NT2/D1 (cell line): ENCODE results near the gene CEMIP.

ENCODE experiments used
- SUZ12 ChIP-seq: IDR thresholded peaks from 2 replicates; pipeline ENCODE4 v1.6.1; 2011; ENCODE audit not compliant: insufficient read length, insufficient read depth; ENCODE audit errors: extremely low read depth
- YY1 ChIP-seq: IDR thresholded peaks from 2 replicates; pipeline ENCODE4 v1.6.1; 2011; ENCODE audit not compliant: insufficient read length, insufficient read depth
- ZNF274 ChIP-seq: IDR thresholded peaks from 2 replicates; pipeline ENCODE4 v1.6.1; 2011; ENCODE audit warnings: mild to moderate bottlenecking, low read depth, low read length

DNA sequence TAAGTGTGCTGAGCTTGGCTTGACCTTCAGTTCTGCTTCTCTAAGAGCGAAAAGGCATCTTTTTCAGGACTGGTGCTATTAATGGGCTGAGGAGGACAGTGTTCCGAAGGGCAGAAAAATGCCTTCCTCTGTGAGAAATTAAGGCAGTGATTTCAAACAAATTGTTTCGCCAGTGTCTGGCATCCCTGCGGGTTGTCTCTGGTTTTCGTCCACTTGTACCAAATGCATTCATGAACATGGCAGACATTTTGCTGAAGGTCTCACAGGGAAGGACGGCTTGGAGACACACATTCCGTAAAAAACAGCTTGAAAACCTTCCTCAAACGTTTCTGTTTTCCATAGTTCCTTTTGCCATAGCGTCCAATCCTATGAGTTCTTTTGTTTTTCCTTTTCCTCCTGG, 57.1 kb downstream of the CEMIP start:
- no peak for TF ChIP-seq ZNF274
- no peak for TF ChIP-seq SUZ12
- no peak for TF ChIP-seq YY1
